Muscle layer of colon (tissue), 2 donors: ENCODE data around the gene TNN.

ENCODE experiments used
- H3K27ac ChIP-seq: one replicate; pipeline ENCODE4 v1.7.0; 2013; ENCODE audit warnings: low read depth, mild to moderate bottlenecking, low read length, moderate library complexity
- H3K27me3 ChIP-seq, 2 donors: one replicate each; pipeline ENCODE4 v1.7.0; 2013; ENCODE audit warnings: low read length in 2 of 2, mild to moderate bottlenecking in 2 of 2; ENCODE audit not compliant: insufficient read depth in 2 of 2, control insufficient read depth in 1 of 2
- H3K36me3 ChIP-seq: one replicate; pipeline ENCODE4 v1.7.0; 2013; ENCODE audit warnings: mild to moderate bottlenecking, low read length; ENCODE audit not compliant: insufficient read depth
- H3K4me1 ChIP-seq: one replicate; pipeline ENCODE4 v1.7.0; 2013; ENCODE audit warnings: mild to moderate bottlenecking, low read length; ENCODE audit not compliant: insufficient read depth
- H3K4me3 ChIP-seq, 2 donors: one replicate each; pipeline ENCODE4 v1.7.0; 2013; ENCODE audit warnings: low read length in 2 of 2, low read depth in 1 of 2, mild to moderate bottlenecking in 1 of 2, moderate library complexity in 1 of 2
- H3K9ac ChIP-seq: one replicate; pipeline ENCODE4 v1.7.0; 2013; ENCODE audit warnings: low read length
- H3K9me3 ChIP-seq: one replicate; pipeline ENCODE4 v1.7.0; 2013; ENCODE audit warnings: mild to moderate bottlenecking, low read length
- donor health status: abdominal sarcoma.
- donor health status: Adenocarcinoma of cecum.

The TNN gene

DNA sequence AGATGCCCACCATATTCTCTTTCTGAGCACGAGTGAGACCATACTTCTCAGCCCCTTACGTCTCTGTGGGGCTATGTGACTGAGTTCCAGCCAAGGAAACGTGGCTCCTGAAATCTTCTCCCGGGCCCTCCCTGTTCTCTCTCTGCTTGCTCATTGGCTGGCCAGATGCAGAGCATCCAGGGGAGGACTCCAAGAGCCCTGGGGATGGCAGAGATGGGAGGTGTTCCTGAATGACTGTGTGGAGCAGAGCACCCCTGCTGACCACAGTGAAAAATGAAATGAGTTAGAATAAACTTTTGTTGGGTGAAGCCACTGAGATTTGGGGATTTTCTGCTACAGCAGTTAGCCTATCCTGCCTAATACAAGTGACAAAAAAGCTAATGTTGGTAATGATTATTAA is 101.1 kb downstream of the TNN start:
- Histone ChIP-seq H3K4me3 (no peak overlapping the region), H3K9me3 (no peaks in the 10 kb centered on the region), H3K4me1 (no peaks in the 10 kb centered on the region), H3K9ac (no peak overlapping the region), H3K27me3 (no peaks in the 10 kb centered on the region), H3K27ac (no peak overlapping the region), H3K36me3 (peaks cover 7% of the 10 kb centered on the region)

DNA sequence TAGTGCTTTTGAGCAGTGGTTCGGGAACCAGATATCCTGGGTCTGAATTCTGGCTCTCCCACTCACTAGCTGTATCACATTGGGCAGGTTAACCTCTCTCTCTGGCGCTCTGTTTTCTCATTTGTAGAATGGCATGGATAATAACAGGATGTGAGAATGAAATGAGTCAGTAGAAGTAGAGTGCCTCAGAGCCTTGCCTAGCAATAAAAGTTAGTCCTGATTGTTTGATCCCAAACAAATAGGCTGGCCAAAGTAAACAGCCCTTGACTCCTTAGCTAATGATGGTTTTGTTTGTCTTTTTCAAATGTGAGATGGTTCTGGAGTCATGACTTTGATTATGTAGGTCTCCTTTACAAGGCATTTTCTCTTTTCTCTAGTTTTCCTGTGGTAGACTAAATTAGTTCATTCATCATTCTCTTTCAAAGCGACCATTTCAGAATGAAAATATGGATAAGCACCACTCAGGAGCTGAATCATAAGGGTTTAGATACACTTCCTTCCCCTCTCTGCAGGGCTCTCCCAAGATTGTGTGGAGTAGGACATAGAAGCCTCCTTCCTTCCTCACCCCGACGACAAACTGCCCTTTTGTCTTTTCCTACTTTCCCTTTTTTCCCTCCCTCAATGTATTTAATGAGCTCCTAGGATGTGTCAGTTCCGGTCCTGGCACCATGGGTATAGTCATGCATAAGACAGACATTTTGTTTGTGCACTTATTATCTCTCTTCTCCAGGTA is 101.8 kb downstream of the TNN start:
- H3K36me3 ChIP-seq: peaks cover 7% of the 10 kb centered on the region
- no peak overlapping the region for H3K27ac ChIP-seq
- H3K27me3 ChIP-seq: no peaks in the 10 kb centered on the region

DNA sequence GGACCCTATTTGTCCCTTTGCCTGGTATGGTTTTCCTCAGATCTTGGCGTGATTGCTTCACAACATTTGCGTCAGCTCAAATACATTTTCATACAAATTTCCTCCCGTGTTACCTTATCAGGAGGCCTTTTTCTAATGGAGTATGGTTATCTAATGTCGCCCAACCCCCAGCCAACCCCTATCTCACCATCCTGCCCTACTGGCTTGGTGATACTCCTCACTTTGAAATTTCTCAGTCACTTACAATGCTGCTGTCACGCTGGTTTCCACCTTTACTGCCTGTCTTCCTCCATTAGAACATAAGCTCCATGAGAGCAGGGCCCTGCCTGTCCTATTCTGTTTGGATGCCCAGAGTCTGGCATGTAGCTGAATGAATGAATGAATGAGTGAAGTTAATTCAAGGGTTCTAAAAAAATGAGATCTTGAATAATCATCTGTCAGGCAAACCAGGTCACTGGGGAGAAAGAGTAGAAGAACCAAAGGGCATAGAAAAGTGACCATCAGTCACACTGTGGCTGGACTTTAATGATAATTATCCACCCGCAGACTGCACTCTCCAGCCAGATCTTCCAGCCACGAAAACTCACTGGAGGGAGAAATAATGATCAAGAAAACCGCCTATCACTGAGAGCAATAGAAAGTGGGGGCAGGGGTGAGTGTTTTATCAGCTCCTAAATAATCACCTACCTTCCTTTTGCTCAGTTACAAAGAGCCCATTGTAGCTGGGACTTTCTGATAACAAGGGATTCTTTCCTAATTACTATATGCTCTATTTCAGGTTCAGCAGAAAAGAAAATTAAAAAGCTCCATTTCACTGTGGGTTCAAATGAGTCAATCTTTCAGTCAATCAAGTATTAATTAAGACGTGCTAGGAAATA is 103.6 kb downstream of the TNN start:
- Histone ChIP-seq H3K4me3 (no peak overlapping the region), H3K36me3 (peaks cover 4% of the 10 kb centered on the region), H3K27ac (no peak overlapping the region), H3K9ac (no peak overlapping the region), H3K9me3 (no peaks in the 10 kb centered on the region), H3K27me3 (no peaks in the 10 kb centered on the region), H3K4me1 (no peaks in the 10 kb centered on the region)

More for the DNA sequence above, 101.8 kb downstream of the TNN start:
- Histone ChIP-seq H3K9ac (no peak overlapping the region), H3K4me1 (no peaks in the 10 kb centered on the region), H3K9me3 (no peaks in the 10 kb centered on the region), H3K4me3 (no peak overlapping the region)

DNA sequence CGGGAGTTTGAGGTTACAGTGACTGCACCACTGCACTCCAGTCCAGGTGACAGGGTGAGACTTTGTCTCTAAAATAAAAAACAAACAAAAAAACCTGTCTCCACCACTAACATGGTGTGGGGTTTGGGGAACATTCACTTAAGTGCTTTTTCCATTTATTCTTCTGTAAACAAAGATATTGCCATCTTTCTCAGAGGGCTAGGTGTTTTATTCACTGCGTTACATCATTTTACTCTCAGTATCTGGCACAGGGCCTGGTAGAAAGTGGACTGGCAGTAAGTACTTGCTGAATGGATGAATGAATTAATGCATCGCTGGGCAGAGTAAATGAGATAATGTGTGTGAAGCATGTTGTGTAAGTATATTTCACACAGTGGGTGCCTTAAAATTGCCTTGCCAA is 104.9 kb downstream of the TNN start:
- Histone ChIP-seq H3K27ac (no peak overlapping the region), H3K27me3 (no peaks in the 10 kb centered on the region), H3K36me3 (no peaks in the 10 kb centered on the region), H3K9me3 (no peaks in the 10 kb centered on the region), H3K4me1 (no peaks in the 10 kb centered on the region), H3K4me3 (no peak overlapping the region), H3K9ac (no peak overlapping the region)

DNA sequence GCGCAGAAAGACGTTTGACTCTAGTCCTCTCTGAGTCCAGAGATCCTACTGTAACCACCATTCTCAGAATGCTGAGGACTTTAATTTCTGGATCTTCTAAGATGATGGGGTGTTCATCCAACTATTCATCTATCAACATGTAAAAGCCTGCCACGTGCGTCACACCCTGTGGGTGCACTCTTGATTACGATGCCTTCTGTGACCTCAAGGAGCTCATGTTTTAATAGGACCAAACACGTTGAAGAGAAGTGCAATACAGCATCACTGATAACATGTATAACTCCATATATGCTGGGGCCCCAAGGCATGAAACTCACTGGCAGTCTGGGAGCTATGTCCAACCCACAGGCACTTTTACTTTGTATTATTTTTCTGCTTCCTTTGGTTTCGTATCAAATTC is 105.9 kb downstream of the TNN start:
- no peak overlapping the region for H3K4me3 ChIP-seq
- no peaks in the 10 kb centered on the region for H3K9me3 ChIP-seq
- no peaks in the 10 kb centered on the region for H3K27me3 ChIP-seq
- H3K9ac ChIP-seq: no peak overlapping the region
- no peaks in the 10 kb centered on the region for H3K4me1 ChIP-seq
- no peaks in the 10 kb centered on the region for H3K36me3 ChIP-seq
- H3K27ac ChIP-seq: no peak overlapping the region

DNA sequence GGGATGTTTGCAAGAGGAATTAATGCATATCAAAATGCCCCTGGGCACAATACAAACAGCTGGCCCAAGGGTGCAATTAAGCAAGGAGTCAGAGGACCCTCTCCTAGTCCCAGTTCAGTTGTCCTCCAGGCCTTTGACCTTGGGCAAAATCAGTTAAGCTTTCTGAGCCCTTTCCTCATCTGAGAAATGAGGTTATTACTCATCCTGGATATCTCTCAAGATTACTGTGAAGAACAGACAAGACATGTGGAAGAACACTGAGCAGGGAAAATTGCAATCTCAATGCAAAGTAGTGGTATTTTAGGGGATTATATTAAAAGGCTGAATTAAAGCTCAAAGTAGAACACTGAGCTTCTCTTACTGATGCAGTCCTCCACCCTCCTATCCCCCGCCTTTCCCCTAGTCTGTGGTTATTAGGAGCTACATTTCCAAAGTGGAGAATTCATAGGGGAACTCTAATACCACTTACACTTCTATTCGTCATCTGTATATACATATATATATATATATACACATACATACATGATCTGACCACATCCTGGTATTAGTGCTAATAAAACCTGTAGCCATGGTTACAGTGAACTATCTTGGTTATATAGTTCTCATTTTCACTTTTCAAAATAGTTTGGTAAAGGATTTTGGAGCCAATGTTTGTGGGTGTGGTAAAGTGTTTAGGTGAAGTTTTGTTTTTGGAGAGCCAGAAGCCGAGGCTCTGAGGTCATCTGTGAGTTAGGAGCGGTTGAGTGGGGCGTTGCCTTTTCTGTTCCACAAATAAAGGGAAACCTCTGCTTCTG is 106.9 kb downstream of the TNN start:
- Histone ChIP-seq H3K4me1 (no peaks in the 10 kb centered on the region), H3K27me3 (no peaks in the 10 kb centered on the region), H3K36me3 (no peaks in the 10 kb centered on the region), H3K27ac (no peak overlapping the region), H3K4me3 (no peak overlapping the region), H3K9ac (no peak overlapping the region), H3K9me3 (no peaks in the 10 kb centered on the region)

DNA sequence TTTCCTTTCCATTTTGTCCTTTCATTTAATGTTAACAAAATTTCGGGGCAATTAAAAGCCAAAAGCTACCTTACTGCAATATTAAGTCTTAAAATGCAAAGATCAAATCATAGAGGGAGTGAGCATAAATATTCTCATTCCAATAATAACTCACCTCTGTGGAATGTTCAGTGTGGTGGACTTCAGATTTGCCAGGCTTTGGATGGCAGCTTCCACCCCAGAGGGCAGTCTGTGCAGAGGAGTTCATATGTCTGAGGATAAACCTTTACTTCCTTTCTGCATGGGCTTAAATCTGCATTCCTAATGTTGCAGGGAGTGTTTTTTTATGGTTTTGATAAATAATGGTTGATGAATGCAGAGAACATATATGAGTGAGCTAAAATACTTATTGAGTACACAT is 108.6 kb downstream of the TNN start:
- H3K4me3 ChIP-seq: no peak overlapping the region
- no peaks in the 10 kb centered on the region for H3K36me3 ChIP-seq
- H3K27ac ChIP-seq: no peak overlapping the region
- no peaks in the 10 kb centered on the region for H3K27me3 ChIP-seq
- no peaks in the 10 kb centered on the region for H3K9me3 ChIP-seq
- no peak overlapping the region for H3K9ac ChIP-seq
- no peaks in the 10 kb centered on the region for H3K4me1 ChIP-seq

DNA sequence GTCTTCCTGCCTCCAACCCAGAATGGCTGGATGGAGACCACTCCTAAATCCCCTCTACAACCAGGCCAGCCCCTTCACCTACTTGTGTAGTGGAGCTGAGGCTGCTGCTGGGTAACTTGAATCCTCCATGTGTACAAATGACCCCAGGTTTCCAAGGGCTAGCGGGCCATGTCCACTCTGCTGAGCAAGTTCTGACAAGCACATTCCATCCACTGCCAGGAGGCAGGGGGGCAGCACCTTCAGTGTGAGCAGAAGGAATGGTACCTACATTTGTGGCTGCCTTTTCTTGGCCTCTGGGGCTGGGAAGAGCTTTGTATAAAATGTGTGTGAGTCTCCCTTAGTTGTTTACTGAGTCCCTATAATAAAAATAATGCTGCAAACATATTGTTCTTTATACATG is 110.4 kb downstream of the TNN start:
- no peaks in the 10 kb centered on the region for H3K36me3 ChIP-seq
- no peak overlapping the region for H3K27ac ChIP-seq
- no peak overlapping the region for H3K9ac ChIP-seq
- H3K27me3 ChIP-seq: no peaks in the 10 kb centered on the region
- no peak overlapping the region for H3K4me3 ChIP-seq
- no peaks in the 10 kb centered on the region for H3K9me3 ChIP-seq
- H3K4me1 ChIP-seq: no peaks in the 10 kb centered on the region

DNA sequence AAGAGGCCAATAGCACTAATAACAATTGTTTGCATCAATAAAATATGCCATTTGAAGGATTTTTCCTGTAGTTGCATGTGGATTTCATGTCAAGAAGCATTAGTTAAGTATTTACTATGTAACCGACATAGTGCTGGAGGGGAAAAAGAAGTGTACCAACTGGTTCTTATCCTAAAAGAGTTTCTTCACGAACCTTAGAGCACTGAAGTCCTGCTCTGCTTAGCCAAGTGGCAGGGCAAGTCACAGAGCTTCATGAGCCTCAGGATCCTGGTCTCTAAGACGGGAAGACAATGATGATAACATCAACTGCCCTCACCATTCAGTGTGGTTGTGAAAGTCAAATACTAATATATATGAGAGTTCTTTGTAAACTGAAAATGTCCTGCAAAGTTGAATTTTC is 110.8 kb downstream of the TNN start:
- Histone ChIP-seq H3K36me3 (no peaks in the 10 kb centered on the region), H3K27ac (no peak overlapping the region), H3K4me3 (no peak overlapping the region), H3K9ac (no peak overlapping the region), H3K4me1 (no peaks in the 10 kb centered on the region), H3K27me3 (no peaks in the 10 kb centered on the region), H3K9me3 (no peaks in the 10 kb centered on the region)

DNA sequence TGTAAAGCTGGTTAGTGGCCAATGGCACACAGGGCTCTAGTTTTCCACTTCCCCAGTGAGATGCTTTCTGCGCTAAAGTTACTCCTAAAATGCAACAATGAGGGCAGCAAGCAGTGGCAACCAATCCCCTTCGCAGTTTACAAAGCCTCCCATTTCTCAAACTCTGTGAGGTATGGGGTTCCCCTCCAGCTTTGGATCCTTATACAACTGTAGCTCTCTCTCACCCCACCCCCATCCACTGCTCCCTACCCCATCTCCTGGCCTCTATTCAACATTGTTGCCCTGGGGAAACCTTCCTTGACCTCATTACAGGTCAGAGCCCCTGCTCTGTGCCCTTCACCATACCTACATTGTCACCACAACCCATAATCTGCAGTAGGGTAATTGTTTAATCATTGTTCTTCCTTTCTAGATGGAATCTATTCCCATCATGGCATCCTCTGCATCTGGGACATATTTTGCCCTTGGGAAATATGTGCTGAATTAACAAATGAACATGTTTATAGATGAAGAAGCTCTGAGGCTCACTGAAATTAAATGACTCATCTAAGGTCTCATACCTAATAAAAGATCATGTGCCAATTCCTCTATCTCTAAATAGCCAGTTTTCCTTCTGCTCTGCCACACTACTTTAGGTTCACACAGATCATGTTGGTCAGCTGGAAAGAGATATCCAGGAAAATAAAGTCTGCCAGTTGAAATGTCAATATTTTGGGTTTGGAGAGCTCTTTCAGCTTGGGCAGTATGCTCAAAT is 112.4 kb downstream of the TNN start:
- Histone ChIP-seq H3K27me3 (no peaks in the 10 kb centered on the region), H3K9ac (no peak overlapping the region), H3K4me1 (no peaks in the 10 kb centered on the region), H3K4me3 (no peak overlapping the region), H3K27ac (no peak overlapping the region), H3K36me3 (no peaks in the 10 kb centered on the region), H3K9me3 (no peaks in the 10 kb centered on the region)
